GM12878 (cell line): Measurements from ENCODE around the gene COL9A3. TPM values are rescaled to one million over a fixed set of nuclear protein-coding genes. Genes with fewer than 3 reads are reported as not detected.

Source experiments
- ATAC-seq: fragments of 200-7000 bp; cut with Tn5 transposase; 3 replicates; pipeline ENCODE4 v1.9.1; 2020; ENCODE audit warnings: mild to moderate bottlenecking, moderate library complexity
- BruUV-seq: library from RNA; stranded (reverse); fragments of 400-500 nt; replicated peaks from 2 replicates; lab custom pipeline; 2021; lab: Mats Ljungman, UMichigan
- CTCF ChIA-PET: fragments of 300-600 bp; sonication (Branson Sonifier 250); formaldehyde crosslinking; extraction: SDS; loops from one replicate; lab custom pipeline; 2021; ENCODE audit warnings: inconsistent platforms; lab: Yijun Ruan, JAX
- POLR2A ChIA-PET: fragments of 350-600 bp; formaldehyde crosslinking; extraction: SDS; loops from one replicate; lab custom pipeline; 2021; ENCODE audit warnings: inconsistent platforms; lab: Charles Lee
- RAD21 ChIA-PET: fragments of 300-600 bp; sonication (Branson Sonifier 250); formaldehyde crosslinking; loops from one replicate; lab custom pipeline; 2023; ENCODE audit warnings: antibody characterized with exemption; ENCODE audit not compliant: unreplicated experiment; lab: Charles Lee
- SMC1A ChIA-PET: fragments of 300-600 bp; sonication (Branson Sonifier 250); formaldehyde crosslinking; loops from one replicate; lab custom pipeline; 2023; ENCODE audit not compliant: unreplicated experiment, uncharacterized antibody; lab: Charles Lee
- DNase-seq: peaks from one replicate; pipeline ENCODE4 v3.0.0-alpha.2; 2011; ENCODE audit warnings: low read depth, low spot score
- FAIRE-seq: peaks from 3 replicates; lab custom pipeline; 2011; peaks lifted over from hg19 to GRCh38; lab: Jason Lieb, UNC
- H2AFZ ChIP-seq: 2 replicates; pipeline ENCODE4 v1.6.0; 2011; ENCODE audit warnings: low read depth, low read length, control low read depth; ENCODE audit not compliant: control insufficient read depth
- H3K27ac ChIP-seq: 2 replicates; pipeline ENCODE4 v1.5.1; 2011; ENCODE audit warnings: control low read depth; ENCODE audit not compliant: control insufficient read depth, insufficient read depth
- H3K27me3 ChIP-seq, 2 experiments: replicated peaks in 1 of 2; 2 replicates each; pipeline versions ENCODE4 v1.6.0 to v1.6.1; 2011; ENCODE audit warnings: low read length in 1 of 2; ENCODE audit not compliant: control insufficient read depth in 2 of 2, insufficient read depth in 2 of 2
- H3K36me3 ChIP-seq, 2 experiments: 2 replicates each; pipeline ENCODE4 v1.5.1; 2011; ENCODE audit warnings: low read length in 1 of 2; ENCODE audit not compliant: control insufficient read depth in 2 of 2, insufficient read depth in 2 of 2
- H3K4me1 ChIP-seq: 2 replicates; pipeline ENCODE4 v1.6.1; 2011; ENCODE audit warnings: mild to moderate bottlenecking, low read length, moderate library complexity, mixed read lengths; ENCODE audit not compliant: control insufficient read depth, insufficient read depth
- H3K4me2 ChIP-seq: 2 replicates; pipeline ENCODE4 v1.6.0; 2011; ENCODE audit warnings: control low read depth; ENCODE audit not compliant: control insufficient read depth, insufficient read depth
- H3K4me3 ChIP-seq: fragments of 200-600 bp; sonication (generic); 2 replicates; pipeline ENCODE4 v1.5.1; 2016
- H3K79me2 ChIP-seq: 2 replicates; pipeline ENCODE4 v1.6.0; 2011; ENCODE audit warnings: low read length; ENCODE audit not compliant: control insufficient read depth, insufficient read depth
- H3K9ac ChIP-seq: 2 replicates; pipeline ENCODE4 v1.8.0; 2011; ENCODE audit warnings: low read length, control low read depth, mixed read lengths; ENCODE audit not compliant: control insufficient read depth, insufficient read depth
- H3K9me3 ChIP-seq: replicated peaks from 3 replicates; pipeline ENCODE4 v1.5.1; 2011; ENCODE audit warnings: mild to moderate bottlenecking, low read length; ENCODE audit not compliant: control insufficient read depth, insufficient read depth
- H4K20me1 ChIP-seq: 2 replicates; pipeline ENCODE4 v1.6.0; 2011; ENCODE audit not compliant: control insufficient read depth, insufficient read depth
- CREM ChIP-seq: IDR thresholded peaks from 2 replicates; pipeline ENCODE4 v1.6.1; 2014; ENCODE audit warnings: antibody characterized with exemption, low read depth
- ESRRA ChIP-seq: IDR thresholded peaks from 2 replicates; pipeline ENCODE4 v1.6.1; 2012; ENCODE audit warnings: mild to moderate bottlenecking, low read length, improper control_type of control experiment
- GABPA ChIP-seq: IDR thresholded peaks from 2 replicates; pipeline ENCODE4 v1.6.1; 2014; ENCODE audit warnings: antibody characterized with exemption, low read depth, mild to moderate bottlenecking, inconsistent platforms
- HDGF ChIP-seq: fragments of 450-650 bp; IDR thresholded peaks from 2 replicates; pipeline ENCODE4 v1.6.1; 2016; ENCODE audit warnings: antibody characterized with exemption
- IKZF2 ChIP-seq, 2 experiments: fragments of 450-650 bp; IDR thresholded peaks; 2 replicates each; pipeline ENCODE4 v1.6.1; 2017; ENCODE audit warnings: mild to moderate bottlenecking in 2 of 2, moderate library complexity in 2 of 2
- JUNB ChIP-seq: IDR thresholded peaks from 2 replicates; pipeline ENCODE4 v1.6.1; 2016; ENCODE audit warnings: antibody characterized with exemption, mild to moderate bottlenecking
- KLF5 ChIP-seq: fragments of 450-650 bp; IDR thresholded peaks from 2 replicates; pipeline ENCODE4 v1.6.1; 2014; ENCODE audit warnings: mild to moderate bottlenecking; ENCODE audit not compliant: partially characterized antibody
- NFYB ChIP-seq: IDR thresholded peaks from 2 replicates; pipeline ENCODE4 v1.6.1; 2011; ENCODE audit warnings: low read depth, mild to moderate bottlenecking, low read length, improper control_type of control experiment, moderate library complexity; ENCODE audit not compliant: insufficient read depth
- POLR2A ChIP-seq: IDR thresholded peaks from 2 replicates; pipeline ENCODE4 v1.6.1; 2011; ENCODE audit warnings: low read depth, mild to moderate bottlenecking, low read length
- RB1 ChIP-seq: fragments of 450-650 bp; formaldehyde crosslinking; IDR thresholded peaks from 2 replicates; pipeline ENCODE4 v1.6.1; 2017; ENCODE audit warnings: mild to moderate bottlenecking, borderline replicate concordance
- RELA ChIP-seq: fragments of 450-650 bp; IDR thresholded peaks from 2 replicates; pipeline ENCODE4 v1.8.0; 2014; ENCODE audit warnings: borderline replicate concordance; ENCODE audit not compliant: partially characterized antibody
- SMARCA5 ChIP-seq: fragments of 450-650 bp; IDR thresholded peaks from 2 replicates; pipeline ENCODE4 v1.6.1; 2017; ENCODE audit warnings: mild to moderate bottlenecking
- SREBF1 ChIP-seq: IDR thresholded peaks from 2 replicates; pipeline ENCODE4 v1.6.1; 2012; ENCODE audit warnings: mild to moderate bottlenecking, low read length
- YY1 ChIP-seq: IDR thresholded peaks from 2 replicates; pipeline ENCODE4 v1.6.1; 2011; ENCODE audit warnings: low read depth, mild to moderate bottlenecking, low read length
- ZBTB33 ChIP-seq: fragments of 450-650 bp; IDR thresholded peaks from 2 replicates; pipeline ENCODE4 v1.6.1; 2017; ENCODE audit warnings: mild to moderate bottlenecking
- WGBS: methylation state at CpG from one replicate; pipeline ENCODE4 v1.1.6; 2016; ENCODE audit warnings: low lambda C conversion rate; ENCODE audit not compliant: insufficient replicate concordance, insufficient coverage; ENCODE audit errors: missing lambda C conversion rate; 5-methylcytosine and 5-hydroxymethylcytosine counted together
- in situ Hi-C: fragments of 300-500 bp; cut with MboI; formaldehyde crosslinking; loops from 9 replicates; pipeline ENCODE4 v1.14.3; 2018; ENCODE audit warnings: mixed read lengths
- intact Hi-C: fragments of 100-400 bp; cut with micrococcal nuclease; formaldehyde crosslinking; loops from one replicate; pipeline ENCODE4 v1.14.2; 2022; ENCODE audit not compliant: unreplicated experiment
- polyA plus RNA-seq, 11 experiments: library from polyadenylated mRNA; depleted of rRNA in 4 of 11; unstranded in 6 of 11; stranded (reverse) in 5 of 11; fragments of >200 nt; fragmentation: Nextera tagmentation in 4 of 11; fragmentation: Illumina TruSeq in 1 of 11; extraction: Ambion mirVana in 4 of 11; extraction: Trizol in 1 of 11; gene quantifications; 1 replicate in 1 of 11; 2 replicates in 10 of 11; pipeline versions ENCODE4 v1.2.1 to v1.2.3, GENCODE V29; 2011 to 2016; ENCODE audit warnings: inconsistent platforms in 2 of 11, missing spikeins in 2 of 11, low read depth in 1 of 11
- total RNA-seq, 4 experiments: library from RNA; depleted of rRNA in 3 of 4; stranded (reverse); fragments of >200 nt in 3 of 4; fragmentation: Illumina TruSeq in 1 of 4; extraction: Trizol in 1 of 4; gene quantifications; 2 replicates each; pipeline versions ENCODE4 v1.2.1 to v1.2.3, GENCODE V29; 2013 to 2021
- TF ChIP-seq, protein P1 (sequence below): fragments of 450-650 bp; IDR thresholded peaks from 2 replicates; pipeline ENCODE4 v1.6.1; 2014; ENCODE audit warnings: mild to moderate bottlenecking
- TF ChIP-seq, protein P2 (sequence below): IDR thresholded peaks from 2 replicates; pipeline ENCODE4 v1.6.1; 2012; ENCODE audit warnings: low read length, inconsistent platforms

The COL9A3 gene
- total and polyA plus RNA-seq, 10 of the 15 experiments (the other 5 are each of a cell fraction or from before 2014, with no cell fraction given): 0.09 to 1.7 (median 0.63) TPM; not detected in 1

DNA sequence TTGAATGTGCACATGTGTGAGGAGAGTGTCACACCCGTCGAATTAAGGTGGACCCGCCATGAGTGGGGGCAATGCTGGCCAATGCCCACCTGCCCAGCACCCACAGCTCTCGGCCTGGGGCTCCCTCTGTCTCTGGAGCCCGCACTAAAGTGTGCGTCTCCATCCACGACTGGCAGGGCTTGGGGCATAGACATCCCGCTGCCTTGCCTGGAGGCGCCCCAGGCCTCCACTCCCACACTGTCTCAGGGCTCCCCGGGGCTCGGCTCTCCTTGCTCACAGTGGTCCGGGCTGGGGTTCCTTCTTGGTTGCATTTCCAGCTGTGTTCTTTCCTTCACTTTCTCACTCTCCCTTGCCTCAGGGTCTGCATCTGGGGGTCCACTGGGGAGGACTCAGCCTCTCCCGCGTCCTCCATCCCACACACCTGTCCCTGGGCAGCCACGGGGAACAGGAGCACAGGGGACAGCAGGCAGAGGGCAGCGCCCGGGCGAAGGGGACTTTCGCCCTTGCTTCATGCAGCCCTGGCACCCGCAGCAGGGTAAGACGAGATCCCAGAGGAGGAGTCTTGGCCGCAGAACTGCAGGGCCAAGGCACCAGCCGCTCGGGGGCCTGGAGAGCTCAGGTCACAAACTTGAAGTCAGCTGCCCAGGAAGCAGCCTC is 40.7 kb upstream of the COL9A3 start:
- intact Hi-C loops: no loop called here
- ATAC-seq: no peak
- Histone ChIP-seq H3K27me3 (peaks cover 0 to 1% of the 10 kb centered on the region in 2 experiments; a peak in 2 of 4 replicates), H4K20me1 (no peaks in the 10 kb centered on the region), H3K36me3 (no peaks in the 10 kb centered on the region), H3K4me2 (peak overlapping the region; percentile 71), H2AFZ (peak overlapping the region; percentile 81; the same call in 1 of the 2 replicates), H3K4me3 (no peak overlapping the region), H3K79me2 (no peaks in the 10 kb centered on the region), H3K27ac (peak overlapping the region; percentile 42; the same call in 1 of the 2 replicates), H3K4me1 (peaks cover 10% of the 10 kb centered on the region), H3K9ac (no peak overlapping the region), H3K9me3 (no peaks in the 10 kb centered on the region; the same call in 2 of the 3 replicates)
- CTCF ChIA-PET: no interaction called here
- BruUV-seq: no TSS peak
- FAIRE-seq: no peak
- TF ChIP-seq GABPA (no peak), ESRRA (no peak), YY1 (no peak), RB1 (no peak), SMARCA5 (no peak), POLR2A (no peak), RELA (no peak), ZBTB33 (no peak), CREM (no peak), SREBF1 (no peak), HDGF (no peak), IKZF2 (IDR thresholded peaks at IDR 0.05) (no peak), JUNB (no peak), KLF5 (no peak), NFYB (no peak)
- TF ChIP-seq, protein P1, sequence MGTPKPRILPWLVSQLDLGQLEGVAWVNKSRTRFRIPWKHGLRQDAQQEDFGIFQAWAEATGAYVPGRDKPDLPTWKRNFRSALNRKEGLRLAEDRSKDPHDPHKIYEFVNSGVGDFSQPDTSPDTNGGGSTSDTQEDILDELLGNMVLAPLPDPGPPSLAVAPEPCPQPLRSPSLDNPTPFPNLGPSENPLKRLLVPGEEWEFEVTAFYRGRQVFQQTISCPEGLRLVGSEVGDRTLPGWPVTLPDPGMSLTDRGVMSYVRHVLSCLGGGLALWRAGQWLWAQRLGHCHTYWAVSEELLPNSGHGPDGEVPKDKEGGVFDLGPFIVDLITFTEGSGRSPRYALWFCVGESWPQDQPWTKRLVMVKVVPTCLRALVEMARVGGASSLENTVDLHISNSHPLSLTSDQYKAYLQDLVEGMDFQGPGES: no peak
- TF ChIP-seq, protein P2, sequence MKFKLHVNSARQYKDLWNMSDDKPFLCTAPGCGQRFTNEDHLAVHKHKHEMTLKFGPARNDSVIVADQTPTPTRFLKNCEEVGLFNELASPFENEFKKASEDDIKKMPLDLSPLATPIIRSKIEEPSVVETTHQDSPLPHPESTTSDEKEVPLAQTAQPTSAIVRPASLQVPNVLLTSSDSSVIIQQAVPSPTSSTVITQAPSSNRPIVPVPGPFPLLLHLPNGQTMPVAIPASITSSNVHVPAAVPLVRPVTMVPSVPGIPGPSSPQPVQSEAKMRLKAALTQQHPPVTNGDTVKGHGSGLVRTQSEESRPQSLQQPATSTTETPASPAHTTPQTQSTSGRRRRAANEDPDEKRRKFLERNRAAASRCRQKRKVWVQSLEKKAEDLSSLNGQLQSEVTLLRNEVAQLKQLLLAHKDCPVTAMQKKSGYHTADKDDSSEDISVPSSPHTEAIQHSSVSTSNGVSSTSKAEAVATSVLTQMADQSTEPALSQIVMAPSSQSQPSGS: no peak
- SMC1A ChIA-PET: no interaction called here
- DNase-seq: no peak
- in situ Hi-C loops: loop anchor here (5.0 kb wide), 1 partner anchor 51 kb away; no protein-coding TSS in a partner anchor
- POLR2A ChIA-PET: no interaction called here
- 80% methylated on average over 24 of the region's 24 CpGs for WGBS
- RAD21 ChIA-PET: no interaction called here
